Measurements from ENCODE around the gene ATG5. TPM values are rescaled to one million over a fixed set of nuclear protein-coding genes. Genes with fewer than 3 reads are reported as not detected.

ATG5 gene
- polyA plus RNA-seq, 1 of the 3 experiments (the other 2 are of a cell fraction), result 15.5 TPM

DNA sequence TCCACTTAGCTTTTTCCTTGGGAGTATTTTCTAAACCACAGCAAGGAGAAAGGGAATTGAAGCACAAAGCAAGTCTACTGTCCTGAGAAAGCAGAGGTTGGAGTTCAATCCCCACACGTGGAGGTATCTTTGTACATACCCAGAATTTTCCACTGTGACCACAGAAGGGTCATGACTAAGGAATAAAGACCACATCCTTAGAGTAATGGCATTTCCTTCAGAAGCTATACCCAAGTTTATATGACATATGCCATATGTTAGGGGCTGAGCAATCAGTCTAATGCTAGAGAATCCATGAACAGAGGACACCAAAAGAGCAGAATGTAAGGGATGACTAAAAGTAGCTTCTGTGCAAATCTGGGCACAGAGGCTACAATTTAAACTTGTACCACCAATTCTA lies 46.4 kb downstream of the ATG5 start (continued):
- TF ChIP-seq ELF1 (IDR thresholded peaks at IDR 0.05), result no peak
- TF ChIP-seq, protein P1, sequence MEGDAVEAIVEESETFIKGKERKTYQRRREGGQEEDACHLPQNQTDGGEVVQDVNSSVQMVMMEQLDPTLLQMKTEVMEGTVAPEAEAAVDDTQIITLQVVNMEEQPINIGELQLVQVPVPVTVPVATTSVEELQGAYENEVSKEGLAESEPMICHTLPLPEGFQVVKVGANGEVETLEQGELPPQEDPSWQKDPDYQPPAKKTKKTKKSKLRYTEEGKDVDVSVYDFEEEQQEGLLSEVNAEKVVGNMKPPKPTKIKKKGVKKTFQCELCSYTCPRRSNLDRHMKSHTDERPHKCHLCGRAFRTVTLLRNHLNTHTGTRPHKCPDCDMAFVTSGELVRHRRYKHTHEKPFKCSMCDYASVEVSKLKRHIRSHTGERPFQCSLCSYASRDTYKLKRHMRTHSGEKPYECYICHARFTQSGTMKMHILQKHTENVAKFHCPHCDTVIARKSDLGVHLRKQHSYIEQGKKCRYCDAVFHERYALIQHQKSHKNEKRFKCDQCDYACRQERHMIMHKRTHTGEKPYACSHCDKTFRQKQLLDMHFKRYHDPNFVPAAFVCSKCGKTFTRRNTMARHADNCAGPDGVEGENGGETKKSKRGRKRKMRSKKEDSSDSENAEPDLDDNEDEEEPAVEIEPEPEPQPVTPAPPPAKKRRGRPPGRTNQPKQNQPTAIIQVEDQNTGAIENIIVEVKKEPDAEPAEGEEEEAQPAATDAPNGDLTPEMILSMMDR (IDR thresholded peaks at IDR 0.05), result no peak
- TF ChIP-seq, protein P2, sequence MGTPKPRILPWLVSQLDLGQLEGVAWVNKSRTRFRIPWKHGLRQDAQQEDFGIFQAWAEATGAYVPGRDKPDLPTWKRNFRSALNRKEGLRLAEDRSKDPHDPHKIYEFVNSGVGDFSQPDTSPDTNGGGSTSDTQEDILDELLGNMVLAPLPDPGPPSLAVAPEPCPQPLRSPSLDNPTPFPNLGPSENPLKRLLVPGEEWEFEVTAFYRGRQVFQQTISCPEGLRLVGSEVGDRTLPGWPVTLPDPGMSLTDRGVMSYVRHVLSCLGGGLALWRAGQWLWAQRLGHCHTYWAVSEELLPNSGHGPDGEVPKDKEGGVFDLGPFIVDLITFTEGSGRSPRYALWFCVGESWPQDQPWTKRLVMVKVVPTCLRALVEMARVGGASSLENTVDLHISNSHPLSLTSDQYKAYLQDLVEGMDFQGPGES (IDR thresholded peaks at IDR 0.05; ENCODE audit: low read depth, low read length), result no peak

DNA sequence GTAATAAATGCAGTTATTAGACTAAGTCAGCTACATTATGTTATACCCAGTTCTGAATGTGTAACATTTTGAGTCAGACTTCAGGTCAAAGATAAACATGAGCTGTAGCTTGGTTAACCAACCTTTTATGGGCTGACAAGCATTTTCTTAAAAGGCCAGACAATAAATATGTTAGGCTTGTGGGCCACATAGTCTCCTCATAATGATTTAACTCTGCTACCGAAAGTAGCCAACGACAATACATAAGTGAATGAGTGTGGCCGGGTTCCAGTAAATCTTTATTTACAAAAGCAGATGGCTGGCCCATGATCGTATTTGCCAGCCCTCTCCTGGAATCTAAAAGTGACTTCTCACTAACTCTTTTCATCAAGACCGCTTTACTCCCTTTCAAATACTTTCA lies 49.9 kb downstream of the ATG5 start:
- Histone ChIP-seq H3K4me2 (no peak overlapping the region), H3K4me3 (ENCODE audit: low read depth in 2 of 2, low read length in 1 of 2) (no peak overlapping the region), H3K9ac (no peak overlapping the region), H3K9me2 (no peaks in the 10 kb centered on the region), H2AFZ (ENCODE audit: low read depth) (no peak overlapping the region), H3F3A (replicated peaks; ENCODE audit: insufficient read depth) (peaks cover 19% of the 10 kb centered on the region), H3K4me1 (ENCODE audit: control insufficient read depth in 1 of 2, insufficient read depth in 2 of 2, low read depth in 1 of 2, low read length in 1 of 2) (peaks cover 0 to 5% of the 10 kb centered on the region in 2 experiments; a peak in 1 of 4 replicates), H3K9me3 (no peaks in the 10 kb centered on the region), H3K36me3 (replicated peaks in 1 of 2; ENCODE audit: control insufficient read depth in 1 of 2, insufficient read depth in 2 of 2, low read length in 1 of 2) (peaks cover 8 to 15% of the 10 kb centered on the region in 2 experiments), H3K79me2 (ENCODE audit: insufficient read depth) (peaks cover 55% of the 10 kb centered on the region), H3K27me3 (ENCODE audit: insufficient read depth) (no peaks in the 10 kb centered on the region), H3K27ac (ENCODE audit: low read depth in 2 of 2, low read length in 1 of 2) (no peak overlapping the region), H4K20me1 (ENCODE audit: insufficient read depth) (no peaks in the 10 kb centered on the region)
- CTCF ChIA-PET, result interaction anchor here (0.9 kb wide), 1 partner anchor 13 kb away, joined by 3 read pairs; no protein-coding TSS in a partner anchor
- POLR2A ChIA-PET, result no interaction called here
- TF ChIP-seq GABPA (IDR thresholded peaks at IDR 0.05; ENCODE audit: low read depth), result no peak
- no peak for TF ChIP-seq JUND (IDR thresholded peaks at IDR 0.05)
- TF ChIP-seq RAD21 (IDR thresholded peaks at IDR 0.05; ENCODE audit: low read length), result no peak
- no peak for TF ChIP-seq MEF2A (IDR thresholded peaks at IDR 0.05; ENCODE audit: borderline replicate concordance, low read depth)
- no peak for TF ChIP-seq POLR2AphosphoS5 (IDR thresholded peaks at IDR 0.05; ENCODE audit: low read depth, low read length)
- TF ChIP-seq FOXM1 (IDR thresholded peaks at IDR 0.05; ENCODE audit: low read depth), result no peak
- TF ChIP-seq, protein P2 (IDR thresholded peaks at IDR 0.05; ENCODE audit: low read depth, low read length), result no peak
- TF ChIP-seq CHD2 (IDR thresholded peaks at IDR 0.05; ENCODE audit: low read length, partially characterized antibody), result no peak
- TF ChIP-seq, protein P3, sequence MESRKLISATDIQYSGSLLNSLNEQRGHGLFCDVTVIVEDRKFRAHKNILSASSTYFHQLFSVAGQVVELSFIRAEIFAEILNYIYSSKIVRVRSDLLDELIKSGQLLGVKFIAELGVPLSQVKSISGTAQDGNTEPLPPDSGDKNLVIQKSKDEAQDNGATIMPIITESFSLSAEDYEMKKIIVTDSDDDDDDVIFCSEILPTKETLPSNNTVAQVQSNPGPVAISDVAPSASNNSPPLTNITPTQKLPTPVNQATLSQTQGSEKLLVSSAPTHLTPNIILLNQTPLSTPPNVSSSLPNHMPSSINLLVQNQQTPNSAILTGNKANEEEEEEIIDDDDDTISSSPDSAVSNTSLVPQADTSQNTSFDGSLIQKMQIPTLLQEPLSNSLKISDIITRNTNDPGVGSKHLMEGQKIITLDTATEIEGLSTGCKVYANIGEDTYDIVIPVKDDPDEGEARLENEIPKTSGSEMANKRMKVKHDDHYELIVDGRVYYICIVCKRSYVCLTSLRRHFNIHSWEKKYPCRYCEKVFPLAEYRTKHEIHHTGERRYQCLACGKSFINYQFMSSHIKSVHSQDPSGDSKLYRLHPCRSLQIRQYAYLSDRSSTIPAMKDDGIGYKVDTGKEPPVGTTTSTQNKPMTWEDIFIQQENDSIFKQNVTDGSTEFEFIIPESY (IDR thresholded peaks at IDR 0.05; ENCODE audit: borderline replicate concordance, low read depth), result no peak
- TF ChIP-seq SIN3A (IDR thresholded peaks at IDR 0.05; ENCODE audit: borderline replicate concordance, low read depth, low read length), result no peak
- TF ChIP-seq EZH2phosphoT487 (IDR thresholded peaks at IDR 0.05; ENCODE audit: borderline replicate concordance, low read depth), result no peak
- TF ChIP-seq, protein P4, sequence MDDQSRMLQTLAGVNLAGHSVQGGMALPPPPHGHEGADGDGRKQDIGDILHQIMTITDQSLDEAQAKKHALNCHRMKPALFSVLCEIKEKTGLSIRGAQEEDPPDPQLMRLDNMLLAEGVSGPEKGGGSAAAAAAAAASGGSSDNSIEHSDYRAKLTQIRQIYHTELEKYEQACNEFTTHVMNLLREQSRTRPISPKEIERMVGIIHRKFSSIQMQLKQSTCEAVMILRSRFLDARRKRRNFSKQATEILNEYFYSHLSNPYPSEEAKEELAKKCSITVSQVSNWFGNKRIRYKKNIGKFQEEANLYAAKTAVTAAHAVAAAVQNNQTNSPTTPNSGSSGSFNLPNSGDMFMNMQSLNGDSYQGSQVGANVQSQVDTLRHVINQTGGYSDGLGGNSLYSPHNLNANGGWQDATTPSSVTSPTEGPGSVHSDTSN (IDR thresholded peaks at IDR 0.05), result no peak
- TF ChIP-seq, protein P5, sequence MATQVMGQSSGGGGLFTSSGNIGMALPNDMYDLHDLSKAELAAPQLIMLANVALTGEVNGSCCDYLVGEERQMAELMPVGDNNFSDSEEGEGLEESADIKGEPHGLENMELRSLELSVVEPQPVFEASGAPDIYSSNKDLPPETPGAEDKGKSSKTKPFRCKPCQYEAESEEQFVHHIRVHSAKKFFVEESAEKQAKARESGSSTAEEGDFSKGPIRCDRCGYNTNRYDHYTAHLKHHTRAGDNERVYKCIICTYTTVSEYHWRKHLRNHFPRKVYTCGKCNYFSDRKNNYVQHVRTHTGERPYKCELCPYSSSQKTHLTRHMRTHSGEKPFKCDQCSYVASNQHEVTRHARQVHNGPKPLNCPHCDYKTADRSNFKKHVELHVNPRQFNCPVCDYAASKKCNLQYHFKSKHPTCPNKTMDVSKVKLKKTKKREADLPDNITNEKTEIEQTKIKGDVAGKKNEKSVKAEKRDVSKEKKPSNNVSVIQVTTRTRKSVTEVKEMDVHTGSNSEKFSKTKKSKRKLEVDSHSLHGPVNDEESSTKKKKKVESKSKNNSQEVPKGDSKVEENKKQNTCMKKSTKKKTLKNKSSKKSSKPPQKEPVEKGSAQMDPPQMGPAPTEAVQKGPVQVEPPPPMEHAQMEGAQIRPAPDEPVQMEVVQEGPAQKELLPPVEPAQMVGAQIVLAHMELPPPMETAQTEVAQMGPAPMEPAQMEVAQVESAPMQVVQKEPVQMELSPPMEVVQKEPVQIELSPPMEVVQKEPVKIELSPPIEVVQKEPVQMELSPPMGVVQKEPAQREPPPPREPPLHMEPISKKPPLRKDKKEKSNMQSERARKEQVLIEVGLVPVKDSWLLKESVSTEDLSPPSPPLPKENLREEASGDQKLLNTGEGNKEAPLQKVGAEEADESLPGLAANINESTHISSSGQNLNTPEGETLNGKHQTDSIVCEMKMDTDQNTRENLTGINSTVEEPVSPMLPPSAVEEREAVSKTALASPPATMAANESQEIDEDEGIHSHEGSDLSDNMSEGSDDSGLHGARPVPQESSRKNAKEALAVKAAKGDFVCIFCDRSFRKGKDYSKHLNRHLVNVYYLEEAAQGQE (IDR thresholded peaks at IDR 0.05; ENCODE audit: low read depth, low read length), result no peak
- no peak for TF ChIP-seq NRF1 (IDR thresholded peaks at IDR 0.05; ENCODE audit: low read depth, low read length)
- no peak for TF ChIP-seq RCOR1 (IDR thresholded peaks at IDR 0.05; ENCODE audit: low read length)
- no peak for TF ChIP-seq NFIC (IDR thresholded peaks at IDR 0.05; ENCODE audit: borderline replicate concordance)
- 95% methylated on average over 5 of the region's 5 CpGs for WGBS (ENCODE audit: low lambda C conversion rate)
- DNase-seq, result no peak

Data from SK-N-SH (cell line).